ENCODE results near the gene WNT3A. TPM values are rescaled to one million over a fixed set of nuclear protein-coding genes. Genes with fewer than 3 reads are reported as not detected.

The WNT3A gene
- total and polyA plus RNA-seq, 2 of the 4 experiments (the other 2 are of a cell fraction) = not detected

DNA sequence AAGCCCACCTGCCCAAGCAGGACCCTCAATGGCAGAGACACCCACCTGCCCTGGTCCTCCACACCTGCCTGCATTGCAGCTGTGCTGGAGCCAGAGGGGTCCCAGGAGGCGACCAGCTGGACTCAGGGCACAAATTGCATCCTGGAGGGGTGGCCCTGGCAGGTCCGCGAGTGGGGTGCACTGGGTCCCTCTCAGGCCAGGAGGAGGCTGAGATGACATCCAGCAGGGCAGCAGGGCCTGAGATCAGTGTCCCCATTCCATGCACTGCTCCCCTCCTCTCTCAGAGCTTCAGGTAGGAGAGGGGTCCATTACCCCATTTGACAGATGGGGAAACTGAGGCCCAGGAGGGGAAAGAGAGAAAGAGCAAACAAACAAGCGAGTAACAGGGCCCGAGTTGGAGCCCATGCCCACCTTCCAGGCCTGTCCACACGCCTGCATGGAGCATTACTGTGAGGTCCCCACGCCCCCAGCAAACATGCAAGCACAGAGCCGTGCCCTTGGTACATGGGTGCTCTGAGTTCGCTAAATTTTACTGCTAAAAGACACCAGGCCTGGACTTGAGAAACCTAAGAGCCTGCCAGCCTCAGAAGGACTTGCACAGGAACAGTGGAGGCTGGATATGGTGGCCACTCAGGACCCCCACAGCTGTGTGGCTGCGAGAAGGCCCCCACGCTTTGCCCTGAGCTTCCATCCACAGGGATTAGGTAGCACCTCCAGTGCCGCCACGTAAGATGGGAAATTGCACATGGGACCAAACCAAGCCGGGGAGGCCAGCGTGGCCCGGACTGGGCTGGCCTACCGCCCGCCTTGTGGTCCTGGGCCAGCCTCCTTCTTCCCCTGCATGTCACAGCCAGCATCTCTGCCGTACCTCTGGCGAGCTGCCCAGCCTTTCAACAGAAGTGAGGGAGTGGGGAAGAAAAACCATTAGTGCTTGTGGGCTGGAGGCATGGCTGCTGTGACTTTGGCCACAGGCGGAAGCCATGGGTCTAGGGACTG lies 7.4 kb downstream of the WNT3A start:
- intact Hi-C loops (cut with micrococcal nuclease) (no loop called here), in situ Hi-C loops (cut with MboI; ENCODE audit: low sequenced_read_pairs) (no loop called here), dilution Hi-C loops (cut with HindIII; ENCODE audit: low sequenced_read_pairs, unreplicated experiment) (no loop called here)
- Histone ChIP-seq H2BK20ac (ENCODE audit: low read depth, low read length) (no peak overlapping the region), H3K36me3 (ENCODE audit: control insufficient read depth, insufficient read depth, low read length) (no peaks in the 10 kb centered on the region), H3K4me1 (ENCODE audit: control insufficient read depth, insufficient read depth, low read length) (peaks cover 5% of the 10 kb centered on the region), H3K27ac (ENCODE audit: insufficient read depth, low read length) (no peak overlapping the region), H3K18ac (ENCODE audit: low read depth, low read length) (no peak overlapping the region), H3K23ac (ENCODE audit: low read depth, low read length) (no peak overlapping the region), H4K5ac (ENCODE audit: low read depth, low read length) (no peak overlapping the region), H3K4me2 (ENCODE audit: low read depth, low read length) (no peak overlapping the region), H4K8ac (ENCODE audit: low read depth in 2 of 2, low read length in 2 of 2) (no peak overlapping the region), H2AK5ac (ENCODE audit: low read depth, low read length) (no peak overlapping the region), H3K27me3 (ENCODE audit: control insufficient read depth, insufficient read depth, low read length) (peaks cover 26% of the 10 kb centered on the region), H3K79me1 (ENCODE audit: low read depth in 1 of 2, low read length in 2 of 2) (no peaks in the 10 kb centered on the region), H3K9ac (ENCODE audit: low read depth, low read length) (no peak overlapping the region), H2AFZ (replicated peaks; ENCODE audit: low read length, poor library complexity) (peak overlapping the region; percentile 56), H4K91ac (ENCODE audit: insufficient read depth, low read depth, low read length) (no peak overlapping the region), H3K14ac (replicated peaks; ENCODE audit: low read depth, low read length) (no peak overlapping the region), H4K20me1 (ENCODE audit: insufficient read depth, low read length) (no peaks in the 10 kb centered on the region), H3K4ac (ENCODE audit: low read depth, low read length) (no peak overlapping the region), H3K9me3 (ENCODE audit: control insufficient read depth, insufficient read depth, low read length) (no peaks in the 10 kb centered on the region), H2BK120ac (ENCODE audit: low read depth, low read length) (no peak overlapping the region), H3K56ac (ENCODE audit: extremely low read depth, insufficient read depth, low read length) (no peak overlapping the region), H2BK15ac (ENCODE audit: low read depth, low read length) (no peak overlapping the region), H2AK9ac (replicated peaks; ENCODE audit: low read depth, low read length, poor library complexity) (peak overlapping the region; percentile 13), H3K4me3 (ENCODE audit: insufficient read depth, low read depth, low read length) (no peak overlapping the region), H3K9me1 (ENCODE audit: insufficient read depth, low read length) (peaks cover 4% of the 10 kb centered on the region; the same call in 1 of the 2 replicates), H2BK5ac (ENCODE audit: low read depth, low read length, poor library complexity, severe bottlenecking) (no peak overlapping the region)
- ATAC-seq (ENCODE audit: low read depth) = peak; percentile 33
- CTCF ChIA-PET = interaction anchor here (1.2 kb wide), 1 partner anchor 10 kb away, joined by 3 read pairs; no protein-coding TSS in a partner anchor
- POLR2A ChIA-PET (ENCODE audit: unreplicated experiment) = no interaction called here
- BruUV-seq (replicated peaks) = no TSS peak
- peak; percentile 38 for DNase-seq
- WGBS, 2 experiments (ENCODE audit: extremely low coverage in 2 of 2, insufficient read length in 1 of 2) = 62% methylated on average over 5 of the region's 21 CpGs; no CpG with 5 or more reads in 1 of the 2 experiments
- TF ChIP-seq, protein P1, sequence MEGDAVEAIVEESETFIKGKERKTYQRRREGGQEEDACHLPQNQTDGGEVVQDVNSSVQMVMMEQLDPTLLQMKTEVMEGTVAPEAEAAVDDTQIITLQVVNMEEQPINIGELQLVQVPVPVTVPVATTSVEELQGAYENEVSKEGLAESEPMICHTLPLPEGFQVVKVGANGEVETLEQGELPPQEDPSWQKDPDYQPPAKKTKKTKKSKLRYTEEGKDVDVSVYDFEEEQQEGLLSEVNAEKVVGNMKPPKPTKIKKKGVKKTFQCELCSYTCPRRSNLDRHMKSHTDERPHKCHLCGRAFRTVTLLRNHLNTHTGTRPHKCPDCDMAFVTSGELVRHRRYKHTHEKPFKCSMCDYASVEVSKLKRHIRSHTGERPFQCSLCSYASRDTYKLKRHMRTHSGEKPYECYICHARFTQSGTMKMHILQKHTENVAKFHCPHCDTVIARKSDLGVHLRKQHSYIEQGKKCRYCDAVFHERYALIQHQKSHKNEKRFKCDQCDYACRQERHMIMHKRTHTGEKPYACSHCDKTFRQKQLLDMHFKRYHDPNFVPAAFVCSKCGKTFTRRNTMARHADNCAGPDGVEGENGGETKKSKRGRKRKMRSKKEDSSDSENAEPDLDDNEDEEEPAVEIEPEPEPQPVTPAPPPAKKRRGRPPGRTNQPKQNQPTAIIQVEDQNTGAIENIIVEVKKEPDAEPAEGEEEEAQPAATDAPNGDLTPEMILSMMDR (conservative IDR thresholded peaks at IDR 0.05; ENCODE audit: low read depth, low read length) = no peak
- TF ChIP-seq, protein P2, sequence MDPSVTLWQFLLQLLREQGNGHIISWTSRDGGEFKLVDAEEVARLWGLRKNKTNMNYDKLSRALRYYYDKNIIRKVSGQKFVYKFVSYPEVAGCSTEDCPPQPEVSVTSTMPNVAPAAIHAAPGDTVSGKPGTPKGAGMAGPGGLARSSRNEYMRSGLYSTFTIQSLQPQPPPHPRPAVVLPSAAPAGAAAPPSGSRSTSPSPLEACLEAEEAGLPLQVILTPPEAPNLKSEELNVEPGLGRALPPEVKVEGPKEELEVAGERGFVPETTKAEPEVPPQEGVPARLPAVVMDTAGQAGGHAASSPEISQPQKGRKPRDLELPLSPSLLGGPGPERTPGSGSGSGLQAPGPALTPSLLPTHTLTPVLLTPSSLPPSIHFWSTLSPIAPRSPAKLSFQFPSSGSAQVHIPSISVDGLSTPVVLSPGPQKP (IDR thresholded peaks at IDR 0.05; ENCODE audit: borderline replicate concordance, low read depth, low read length) = no peak
- TF ChIP-seq MAFK (IDR thresholded peaks at IDR 0.05; ENCODE audit: low read depth, low read length) = no peak
- no peak for TF ChIP-seq MXI1 (IDR thresholded peaks at IDR 0.05; ENCODE audit: borderline replicate concordance, low read depth, low read length)
- no peak for TF ChIP-seq SMC3 (IDR thresholded peaks at IDR 0.05; ENCODE audit: low read depth, low read length)
- no peak for TF ChIP-seq RAD21 (IDR thresholded peaks at IDR 0.05; ENCODE audit: low read length)
- TF ChIP-seq RCOR1 (IDR thresholded peaks at IDR 0.05; ENCODE audit: insufficient replicate concordance, low read length) = no peak
- no peak for TF ChIP-seq FOS (IDR thresholded peaks at IDR 0.05; ENCODE audit: low read depth, low read length)
- TF ChIP-seq BHLHE40 (IDR thresholded peaks at IDR 0.05; ENCODE audit: low read depth, low read length) = no peak
- no peak for TF ChIP-seq MAZ (IDR thresholded peaks at IDR 0.05; ENCODE audit: borderline replicate concordance, low read depth, low read length)
- no peak for TF ChIP-seq CEBPB (IDR thresholded peaks at IDR 0.05; ENCODE audit: low read depth, low read length)
- TF ChIP-seq, protein P3, sequence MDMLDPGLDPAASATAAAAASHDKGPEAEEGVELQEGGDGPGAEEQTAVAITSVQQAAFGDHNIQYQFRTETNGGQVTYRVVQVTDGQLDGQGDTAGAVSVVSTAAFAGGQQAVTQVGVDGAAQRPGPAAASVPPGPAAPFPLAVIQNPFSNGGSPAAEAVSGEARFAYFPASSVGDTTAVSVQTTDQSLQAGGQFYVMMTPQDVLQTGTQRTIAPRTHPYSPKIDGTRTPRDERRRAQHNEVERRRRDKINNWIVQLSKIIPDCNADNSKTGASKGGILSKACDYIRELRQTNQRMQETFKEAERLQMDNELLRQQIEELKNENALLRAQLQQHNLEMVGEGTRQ (IDR thresholded peaks at IDR 0.05; ENCODE audit: low read depth, low read length) = no peak
- TF ChIP-seq CHD1 (IDR thresholded peaks at IDR 0.05; ENCODE audit: low read depth, low read length) = no peak
